HG03045 (cell line): ENCODE measurements around the gene ZBTB45.
"Not testable (repeated sequence)": the region's sequence is repeated elsewhere in the genome, so short reads cannot be mapped to it uniquely, and the experiment has no call there.

Source experiments
- ATAC-seq: cut with Tn5 transposase; IDR thresholded peaks from one replicate; pipeline ENCODE4 v1.9.1; 2021; ENCODE audit warnings: mild to moderate bottlenecking, moderate library complexity; ENCODE audit not compliant: unreplicated experiment

ZBTB45 gene

GRCh38 chr19:58513213-58513693, 6.4 kb downstream of the ZBTB45 start:
- no peak for ATAC-seq

GRCh38 chr19:58511353-58512208, 8.0 kb downstream of the ZBTB45 start, which contains the start of gene SLC27A5:
Gene SLC27A5, minus strand, starts transcription at chr19:58511992. Its CDS starts 37 bp downstream, at chr19:58511955.
- ATAC-seq: no peak

- ATAC-seq: no peak
Observed at GRCh38 chr19:58510084-58510862, 9.3 kb downstream of the ZBTB45 start.

GRCh38 chr19:58509731-58510083, 9.9 kb downstream of the ZBTB45 start:
- ATAC-seq: no peak

- ATAC-seq: not testable (repeated sequence)
Observed at GRCh38 chr19:58507602-58508223, 11.9 kb downstream of the ZBTB45 start.

- ATAC-seq: no peak
Observed at GRCh38 chr19:58500242-58500641, 19.4 kb downstream of the ZBTB45 start.

- ATAC-seq: peak; percentile 89
Observed at GRCh38 chr19:58499021-58499927, 20.3 kb downstream of the ZBTB45 start.

GRCh38 chr19:58498316-58499020, 21.1 kb downstream of the ZBTB45 start:
- no peak for ATAC-seq

- no peak for ATAC-seq
Observed at GRCh38 chr19:58497634-58498170, 21.9 kb downstream of the ZBTB45 start.

GRCh38 chr19:58492265-58492664, 27.3 kb downstream of the ZBTB45 start:
- no peak for ATAC-seq

- ATAC-seq: no peak
Observed at GRCh38 chr19:58491393-58491792, 28.2 kb downstream of the ZBTB45 start.

- ATAC-seq: not testable (repeated sequence)
Observed at GRCh38 chr19:58484349-58484748, 35.3 kb downstream of the ZBTB45 start.

- no peak for ATAC-seq
Observed at GRCh38 chr19:58483776-58484175, 35.8 kb downstream of the ZBTB45 start.

GRCh38 chr19:58482372-58482771, 37.2 kb downstream of the ZBTB45 start:
- ATAC-seq: no peak

- no peak for ATAC-seq
Observed at GRCh38 chr19:58480831-58481230, 38.8 kb downstream of the ZBTB45 start.

- no peak for ATAC-seq
Observed at GRCh38 chr19:58480481-58480830, 39.2 kb downstream of the ZBTB45 start.

- ATAC-seq: no peak
Observed at GRCh38 chr19:58479736-58480480, 39.7 kb downstream of the ZBTB45 start.

GRCh38 chr19:58479303-58479702, 40.3 kb downstream of the ZBTB45 start:
- no peak for ATAC-seq

GRCh38 chr19:58477871-58478270, 41.7 kb downstream of the ZBTB45 start:
- ATAC-seq: no peak
